Breast epithelium (tissue), 4 donors: ENCODE results near the gene GPR180. TPM values are rescaled to one million over a fixed set of nuclear protein-coding genes. Genes with fewer than 3 reads are reported as not detected.

Experiments
- DNase-seq, 2 donors: peaks; one replicate each; pipeline ENCODE4 v3.0.0-alpha.2; 2019; ENCODE audit warnings: low spot score in 2 of 2
- H3K27ac ChIP-seq, 2 donors: fragments of 200-600 bp; sonication (generic) in 1 of 2; one replicate each; pipeline ENCODE4 v1.5.1; 2016 to 2019; ENCODE audit warnings: mild to moderate bottlenecking in 1 of 2
- H3K27me3 ChIP-seq, 2 donors: fragments of 200-600 bp; sonication (generic) in 1 of 2; one replicate each; pipeline versions ENCODE4 v1.5.1 to v1.6.0; 2017 to 2019; ENCODE audit warnings: control low read depth in 1 of 2, mild to moderate bottlenecking in 1 of 2
- H3K36me3 ChIP-seq: fragments of 200-600 bp; one replicate; pipeline ENCODE4 v1.5.1; 2019
- H3K4me1 ChIP-seq, 2 donors: fragments of 200-600 bp; sonication (generic); one replicate each; pipeline ENCODE4 v1.5.1; 2016 to 2019; ENCODE audit warnings: control low read depth in 1 of 2
- H3K4me3 ChIP-seq, 3 donors: fragments of 200-600 bp; sonication (generic); 1 replicate in 2 of 3; 2 replicates in 1 of 3; pipeline ENCODE4 v1.5.1; 2016 to 2019; ENCODE audit warnings: mild to moderate bottlenecking in 3 of 3, moderate library complexity in 2 of 3
- H3K9me3 ChIP-seq, 2 donors: fragments of 200-600 bp; sonication (generic) in 1 of 2; one replicate each; pipeline ENCODE4 v1.5.1; 2016 to 2019; ENCODE audit warnings: control low read depth in 1 of 2
- POLR2A ChIP-seq: fragments of 450-650 bp; IDR thresholded peaks from one replicate; pipeline ENCODE4 v1.6.1; 2016; ENCODE audit warnings: antibody characterized with exemption, mild to moderate bottlenecking, moderate library complexity
- POLR2AphosphoS5 ChIP-seq, 3 donors: sonication (generic); formaldehyde crosslinking; IDR thresholded peaks; one replicate each; pipeline ENCODE4 v1.6.1; 2017; ENCODE audit warnings: antibody characterized with exemption in 3 of 3
- intact Hi-C: fragments of 100-400 bp; cut with DNase I; formaldehyde crosslinking; loops from one replicate; pipeline ENCODE4 v1.15.1; 2023; ENCODE audit warnings: low total_unique reads
- total RNA-seq, 3 donors: library from RNA; depleted of rRNA; stranded (reverse); fragments of >200 nt; gene quantifications; one replicate each; pipeline ENCODE4 v1.1.0, GENCODE V29; 2016
- TF ChIP-seq, protein P1 (sequence below), 3 donors: fragments of 450-650 bp; IDR thresholded peaks; one replicate each; pipeline ENCODE4 v1.5.1; 2016 to 2017; ENCODE audit warnings: antibody characterized with exemption in 3 of 3, mild to moderate bottlenecking in 3 of 3, moderate library complexity in 3 of 3

GPR180 gene
- total RNA-seq, 3 donors from 2014 or later, result 6.2 to 8.9 (median 7.9) TPM

DNA sequence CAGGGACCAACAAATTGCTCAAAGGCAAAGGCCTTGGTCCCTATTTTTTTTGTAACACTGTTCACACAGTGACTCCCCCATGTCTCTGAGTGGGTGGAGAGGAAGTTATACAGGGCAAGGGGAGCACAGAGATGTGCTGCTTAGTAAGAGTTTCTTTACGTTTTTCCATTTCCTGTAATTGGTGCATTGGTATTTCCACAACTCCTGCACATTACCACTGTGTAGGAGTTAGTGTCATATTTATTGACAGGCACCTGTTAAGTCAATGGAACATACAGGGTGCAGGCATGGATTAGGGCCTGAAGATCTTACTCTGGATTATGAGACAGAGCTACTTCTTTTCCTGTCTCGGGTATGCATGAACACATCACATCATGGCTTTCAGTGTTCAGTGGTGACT lies 65.5 kb downstream of the GPR180 start:
- Histone ChIP-seq H3K27ac (no peak overlapping the region), H3K4me1 (no peaks in the 10 kb centered on the region), H3K27me3 (peaks cover 0 to 10% of the 10 kb centered on the region in 2 donors), H3K4me3 (no peak overlapping the region), H3K9me3 (no peaks in the 10 kb centered on the region), H3K36me3 (no peaks in the 10 kb centered on the region)
- DNase-seq, result no peak
- intact Hi-C loops, result loop anchor here (2.0 kb wide), 1 partner anchor 32 kb away; no protein-coding TSS in a partner anchor
- TF ChIP-seq POLR2AphosphoS5 (IDR thresholded peaks at IDR 0.05), result no peak
- TF ChIP-seq POLR2A, result no peak
- TF ChIP-seq, protein P1, sequence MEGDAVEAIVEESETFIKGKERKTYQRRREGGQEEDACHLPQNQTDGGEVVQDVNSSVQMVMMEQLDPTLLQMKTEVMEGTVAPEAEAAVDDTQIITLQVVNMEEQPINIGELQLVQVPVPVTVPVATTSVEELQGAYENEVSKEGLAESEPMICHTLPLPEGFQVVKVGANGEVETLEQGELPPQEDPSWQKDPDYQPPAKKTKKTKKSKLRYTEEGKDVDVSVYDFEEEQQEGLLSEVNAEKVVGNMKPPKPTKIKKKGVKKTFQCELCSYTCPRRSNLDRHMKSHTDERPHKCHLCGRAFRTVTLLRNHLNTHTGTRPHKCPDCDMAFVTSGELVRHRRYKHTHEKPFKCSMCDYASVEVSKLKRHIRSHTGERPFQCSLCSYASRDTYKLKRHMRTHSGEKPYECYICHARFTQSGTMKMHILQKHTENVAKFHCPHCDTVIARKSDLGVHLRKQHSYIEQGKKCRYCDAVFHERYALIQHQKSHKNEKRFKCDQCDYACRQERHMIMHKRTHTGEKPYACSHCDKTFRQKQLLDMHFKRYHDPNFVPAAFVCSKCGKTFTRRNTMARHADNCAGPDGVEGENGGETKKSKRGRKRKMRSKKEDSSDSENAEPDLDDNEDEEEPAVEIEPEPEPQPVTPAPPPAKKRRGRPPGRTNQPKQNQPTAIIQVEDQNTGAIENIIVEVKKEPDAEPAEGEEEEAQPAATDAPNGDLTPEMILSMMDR (IDR thresholded peaks at IDR 0.05), result no peak

DNA sequence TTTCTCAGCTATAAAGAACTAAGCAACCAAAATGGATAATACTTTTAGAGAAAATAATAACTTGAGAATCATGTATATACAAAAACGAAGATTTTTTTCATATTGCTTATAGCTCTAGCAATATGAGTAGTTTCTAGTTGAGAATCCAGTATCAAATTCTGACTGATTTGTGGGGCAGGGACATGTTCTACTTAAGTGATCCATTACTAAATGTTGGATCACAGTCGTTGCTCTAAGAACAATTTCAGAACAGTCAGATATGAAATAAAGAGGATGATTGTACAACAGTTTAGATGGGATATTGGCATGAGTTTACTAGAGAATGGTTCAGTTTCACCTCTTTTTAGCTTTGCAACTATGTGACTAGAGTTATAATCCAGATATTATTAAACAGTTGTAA lies 70.7 kb downstream of the GPR180 start:
- intact Hi-C loops, result no loop called here
- TF ChIP-seq POLR2AphosphoS5 (IDR thresholded peaks at IDR 0.05) (no peak), POLR2A (no peak)
- TF ChIP-seq, protein P1 (IDR thresholded peaks at IDR 0.05), result no peak
- Histone ChIP-seq H3K4me3 (no peak overlapping the region), H3K27me3 (peaks cover 0 to 6% of the 10 kb centered on the region in 2 donors), H3K4me1 (no peaks in the 10 kb centered on the region), H3K27ac (no peak overlapping the region), H3K9me3 (no peaks in the 10 kb centered on the region), H3K36me3 (no peaks in the 10 kb centered on the region)
- DNase-seq, result no peak

GRCh38 chr13:94673851-94674250 lies 72.2 kb downstream of the GPR180 start:
- DNase-seq, result no peak
- intact Hi-C loops, result no loop called here

DNA sequence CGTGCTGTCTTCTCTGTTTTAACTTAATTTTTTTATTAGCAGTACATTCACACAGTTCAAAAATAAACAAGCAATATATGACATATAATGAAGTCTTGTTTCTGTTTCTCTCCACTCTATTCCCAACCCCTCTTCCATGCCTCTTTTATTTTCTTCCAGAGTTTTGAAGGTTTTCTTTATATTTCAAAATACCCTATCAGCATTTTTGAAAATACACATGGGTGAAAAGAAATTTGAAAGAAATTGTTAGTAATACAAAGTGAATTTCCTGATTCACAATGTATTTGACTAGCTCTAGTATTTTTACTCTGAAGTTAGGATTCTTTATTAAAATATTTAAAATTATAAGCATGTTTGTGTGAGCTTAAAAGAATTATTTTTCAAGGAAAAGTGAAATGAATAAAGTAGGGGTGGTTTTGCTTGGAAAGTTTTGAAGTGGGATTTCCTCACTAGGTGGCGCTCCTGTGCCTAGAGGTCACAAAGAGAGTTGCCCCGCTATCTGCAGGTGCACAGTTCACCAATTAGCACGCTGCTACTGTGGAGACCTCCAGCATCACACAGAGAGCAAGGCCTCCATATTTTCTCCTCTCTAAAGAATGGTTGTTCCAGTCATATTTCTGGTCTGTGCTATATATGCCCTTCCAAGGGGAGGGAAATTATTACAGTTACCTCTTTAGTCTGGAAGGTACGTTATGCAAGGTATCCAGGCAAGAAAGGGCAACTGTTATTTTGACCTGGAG lies 73.1 kb downstream of the GPR180 start:
- no peak for DNase-seq
- Histone ChIP-seq H3K36me3 (no peaks in the 10 kb centered on the region), H3K4me1 (no peaks in the 10 kb centered on the region), H3K27ac (no peak overlapping the region), H3K9me3 (no peaks in the 10 kb centered on the region), H3K27me3 (peaks cover 0 to 11% of the 10 kb centered on the region in 2 donors), H3K4me3 (no peak overlapping the region)
- TF ChIP-seq, protein P1 (IDR thresholded peaks at IDR 0.05), result peak in 1 of 3 donors; percentile 15
- TF ChIP-seq POLR2AphosphoS5 (IDR thresholded peaks at IDR 0.05), result no peak
- TF ChIP-seq POLR2A, result no peak
- intact Hi-C loops, result no loop called here

More at GRCh38 chr13:94673851-94674250, 72.2 kb downstream of the GPR180 start:
- no peaks in the 10 kb centered on the region for H3K36me3 ChIP-seq
- no peaks in the 10 kb centered on the region for H3K9me3 ChIP-seq
- H3K4me3 ChIP-seq, result no peak overlapping the region
- no peak overlapping the region for H3K27ac ChIP-seq
- TF ChIP-seq, protein P1 (IDR thresholded peaks at IDR 0.05), result no peak
- TF ChIP-seq POLR2AphosphoS5 (IDR thresholded peaks at IDR 0.05) (no peak), POLR2A (no peak)
- H3K4me1 ChIP-seq, result no peaks in the 10 kb centered on the region
- H3K27me3 ChIP-seq, result peaks cover 0 to 11% of the 10 kb centered on the region in 2 donors

DNA sequence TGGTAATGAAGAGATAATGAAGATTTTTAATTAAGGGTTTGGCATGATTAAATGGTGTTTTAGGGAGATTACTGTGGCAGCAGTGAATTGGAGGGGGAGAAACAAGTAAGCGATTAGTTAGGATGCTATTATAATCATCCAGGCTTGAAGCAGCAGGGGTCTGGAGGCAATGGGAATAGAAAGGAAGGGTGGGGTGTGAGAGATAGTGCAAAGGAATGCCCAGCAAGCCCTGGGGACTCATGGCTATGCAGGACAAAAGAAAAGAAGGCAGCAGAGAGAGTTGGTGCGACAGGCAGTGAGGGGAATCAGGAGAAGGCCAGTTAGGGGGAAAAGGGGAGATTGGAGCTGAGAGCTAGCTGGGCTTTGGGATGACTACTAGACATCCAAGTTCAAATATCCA lies 76.1 kb downstream of the GPR180 start:
- H3K27me3 ChIP-seq, result peaks cover 0 to 11% of the 10 kb centered on the region in 2 donors
- no peaks in the 10 kb centered on the region for H3K9me3 ChIP-seq
- H3K27ac ChIP-seq, result no peak overlapping the region
- DNase-seq, result no peak
- no peaks in the 10 kb centered on the region for H3K36me3 ChIP-seq
- H3K4me1 ChIP-seq, result no peaks in the 10 kb centered on the region
- TF ChIP-seq POLR2A (no peak), POLR2AphosphoS5 (IDR thresholded peaks at IDR 0.05) (no peak)
- TF ChIP-seq, protein P1 (IDR thresholded peaks at IDR 0.05), result no peak
- intact Hi-C loops, result no loop called here
- H3K4me3 ChIP-seq, result no peak overlapping the region
